IPS-18a (cell line): ENCODE data around the gene CXCL5.
"Not testable (repeated sequence)": the region's sequence is repeated elsewhere in the genome, so short reads cannot be mapped to it uniquely, and the experiment has no call there.

Source experiments
- H3K27ac ChIP-seq: one replicate; pipeline ENCODE4 v1.5.1; 2013; ENCODE audit warnings: low read length
- H3K27me3 ChIP-seq: one replicate; pipeline ENCODE4 v1.6.1; 2013; ENCODE audit warnings: mild to moderate bottlenecking, low read length; ENCODE audit not compliant: control insufficient read depth, insufficient read depth
- H3K36me3 ChIP-seq: one replicate; pipeline ENCODE4 v1.6.1; 2013; ENCODE audit warnings: low read depth, low read length; ENCODE audit not compliant: control insufficient read depth
- H3K4me1 ChIP-seq: one replicate; pipeline ENCODE4 v1.6.1; 2013; ENCODE audit warnings: low read depth, low read length; ENCODE audit not compliant: control insufficient read depth
- H3K4me3 ChIP-seq: one replicate; pipeline ENCODE4 v1.5.1; 2013; ENCODE audit warnings: low read length
- H3K9ac ChIP-seq: one replicate; pipeline ENCODE4 v1.6.1; 2013; ENCODE audit warnings: mild to moderate bottlenecking, low read length, moderate library complexity
- H3K9me3 ChIP-seq: one replicate; pipeline ENCODE4 v1.6.1; 2013; ENCODE audit warnings: low read depth, low read length; ENCODE audit not compliant: control insufficient read depth

Gene CXCL5

DNA sequence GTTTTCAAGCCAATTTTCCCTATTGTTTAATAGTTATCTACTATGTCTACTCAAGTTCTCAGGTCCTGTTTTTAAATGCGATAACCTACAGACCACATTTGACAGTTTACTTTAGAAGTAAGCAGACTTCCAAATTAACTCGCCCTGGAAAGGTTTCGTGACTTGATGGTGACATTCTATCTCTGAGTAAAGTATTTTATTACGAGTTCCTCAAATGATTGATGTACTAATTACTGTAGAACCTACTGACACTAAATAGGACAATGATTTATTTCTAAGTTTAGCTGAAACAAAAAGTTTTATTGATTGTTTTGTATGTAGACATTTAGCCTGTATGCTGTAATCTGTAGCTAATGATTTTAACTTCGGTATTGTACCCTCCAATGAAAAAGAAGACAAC is 8.5 kb downstream of the CXCL5 start:
- no peak overlapping the region for H3K4me3 ChIP-seq
- H3K27ac ChIP-seq, result no peak overlapping the region
- H3K4me1 ChIP-seq, result peaks cover 22% of the 10 kb centered on the region
- H3K36me3 ChIP-seq, result no peaks in the 10 kb centered on the region
- H3K27me3 ChIP-seq, result no peaks in the 10 kb centered on the region
- no peak overlapping the region for H3K9ac ChIP-seq
- no peaks in the 10 kb centered on the region for H3K9me3 ChIP-seq

DNA sequence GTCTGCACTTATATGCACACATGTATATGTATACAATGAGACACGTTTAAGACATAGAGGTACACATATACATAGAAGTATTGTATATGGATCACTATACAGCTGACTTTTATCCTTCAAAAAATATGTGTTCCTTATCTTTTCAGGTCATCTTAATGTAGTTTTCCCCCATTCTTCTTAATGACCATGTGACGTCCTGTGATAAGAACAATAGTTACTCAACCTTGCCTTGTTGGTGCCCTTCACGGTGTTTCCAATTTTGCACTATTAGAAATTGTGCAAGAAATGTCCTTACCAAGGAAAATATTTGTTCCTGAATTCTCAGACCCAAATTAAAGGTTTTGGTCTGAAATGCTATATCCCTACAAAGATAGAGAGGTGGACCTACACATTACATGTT is 9.4 kb downstream of the CXCL5 start:
- peaks cover 27% of the 10 kb centered on the region for H3K4me1 ChIP-seq
- no peaks in the 10 kb centered on the region for H3K27me3 ChIP-seq
- H3K9ac ChIP-seq, result no peak overlapping the region
- no peaks in the 10 kb centered on the region for H3K36me3 ChIP-seq
- no peak overlapping the region for H3K27ac ChIP-seq
- H3K4me3 ChIP-seq, result no peak overlapping the region
- H3K9me3 ChIP-seq, result no peaks in the 10 kb centered on the region

DNA sequence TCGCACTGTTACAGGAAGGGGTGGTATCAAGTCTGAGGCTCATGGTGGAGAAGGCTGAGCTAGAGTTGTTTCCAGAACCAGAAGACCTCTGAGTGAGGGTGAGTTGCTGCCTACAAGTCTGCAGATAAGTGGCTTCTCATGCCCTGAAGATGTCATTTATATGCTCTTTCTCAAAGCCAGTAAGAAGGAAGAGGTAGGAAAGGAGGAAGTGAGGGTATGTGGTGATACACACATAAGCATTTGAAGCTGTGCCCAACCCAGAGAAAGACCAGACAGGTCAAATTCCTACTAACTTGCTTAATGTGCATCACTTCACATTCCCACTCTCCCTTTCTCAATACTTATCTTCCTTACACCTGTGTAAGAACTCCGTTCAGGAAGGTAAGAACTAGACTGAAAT is 10.4 kb downstream of the CXCL5 start, which contains the start of gene PPBP:
TSS of gene PPBP (minus strand) at position 130 of the 400 bp plus-strand sequence. CDS start at position 43, 87 bp downstream.
- no peak within 1 kb of the TSS for H3K4me3 ChIP-seq
- no peaks in the 10 kb centered on the region for H3K27me3 ChIP-seq
- H3K9me3 ChIP-seq, result no peaks in the 10 kb centered on the region
- H3K4me1 ChIP-seq, result peaks cover 27% of the 10 kb centered on the region
- no peaks in the 10 kb centered on the region for H3K36me3 ChIP-seq
- peak within 1 kb of the TSS; percentile 11 for H3K27ac ChIP-seq
- H3K9ac ChIP-seq, result no peak within 1 kb of the TSS

- Histone ChIP-seq H3K4me3 (peak overlapping the region; percentile 2), H3K4me1 (peaks cover 32% of the 10 kb centered on the region), H3K9ac (no peak overlapping the region), H3K27ac (peak overlapping the region; percentile 50), H3K36me3 (no peaks in the 10 kb centered on the region), H3K9me3 (no peaks in the 10 kb centered on the region), H3K27me3 (no peaks in the 10 kb centered on the region)
Observed at GRCh38 chr4:73985528-73985852, 13.0 kb downstream of the CXCL5 start.

DNA sequence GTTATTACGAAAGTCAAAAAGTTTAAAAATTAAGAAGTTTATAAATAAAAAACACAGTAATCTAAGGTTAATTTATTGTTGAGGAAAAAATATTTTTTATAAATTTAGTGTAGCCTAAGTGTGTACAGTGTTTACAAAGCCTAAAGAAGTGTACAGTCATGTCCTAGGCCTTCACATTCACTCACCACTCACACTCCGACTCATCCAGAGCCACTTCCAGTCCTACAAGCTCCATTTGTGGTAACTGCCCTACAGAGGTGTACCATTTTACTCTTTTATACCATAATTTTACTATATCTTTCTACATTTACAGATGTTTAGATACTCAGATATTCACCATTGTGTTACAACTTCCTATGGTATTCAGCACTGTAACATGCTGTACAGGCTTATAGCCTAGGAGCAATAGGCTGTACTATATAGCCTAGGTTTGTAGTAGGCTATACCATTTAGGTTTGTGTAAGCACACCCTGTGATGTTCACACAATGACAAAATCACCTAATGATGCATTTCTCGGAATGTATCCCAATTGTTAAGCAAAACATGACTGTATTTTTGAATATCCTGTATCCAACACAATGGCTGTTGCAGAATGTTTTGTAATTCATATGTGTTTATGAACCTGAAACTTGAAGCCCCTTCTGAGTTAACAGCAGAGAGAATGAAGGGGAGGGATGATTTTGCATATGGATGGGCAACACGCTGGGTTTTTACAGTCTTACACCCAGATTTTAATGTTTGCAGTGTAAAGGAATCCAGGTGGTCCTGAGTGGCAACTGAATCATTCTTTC is 13.5 kb downstream of the CXCL5 start:
- Histone ChIP-seq H3K4me1 (peaks cover 26% of the 10 kb centered on the region), H3K9ac (no peak overlapping the region), H3K36me3 (no peaks in the 10 kb centered on the region), H3K4me3 (peak overlapping the region; percentile 2), H3K9me3 (no peaks in the 10 kb centered on the region), H3K27me3 (no peaks in the 10 kb centered on the region), H3K27ac (peak overlapping the region; percentile 79)

DNA sequence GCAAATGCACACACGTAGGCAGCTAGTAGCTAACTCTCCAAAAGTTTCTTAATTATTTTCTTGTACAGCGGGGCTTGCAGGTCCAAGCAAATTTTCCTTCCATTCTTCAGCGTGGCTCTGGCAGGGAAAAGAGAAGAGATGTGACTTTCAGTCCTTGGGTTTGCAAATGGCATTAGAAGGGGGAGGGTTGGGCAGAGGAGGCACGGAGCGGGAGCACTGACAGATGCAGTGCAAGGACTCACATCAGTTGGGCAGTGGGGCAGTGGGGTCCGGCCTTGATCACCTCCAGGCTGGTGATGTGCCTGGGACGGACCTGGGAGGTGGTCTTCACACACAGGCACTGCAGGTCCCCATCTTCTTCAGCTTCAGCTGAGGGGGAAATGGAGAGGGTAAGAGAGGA is 17.3 kb downstream of the CXCL5 start:
- H3K27me3 ChIP-seq, H3K27ac ChIP-seq, H3K36me3 ChIP-seq, H3K9ac ChIP-seq, H3K9me3 ChIP-seq, H3K4me3 ChIP-seq: not testable (repeated sequence)
- peaks cover 24% of the 10 kb centered on the region for H3K4me1 ChIP-seq

DNA sequence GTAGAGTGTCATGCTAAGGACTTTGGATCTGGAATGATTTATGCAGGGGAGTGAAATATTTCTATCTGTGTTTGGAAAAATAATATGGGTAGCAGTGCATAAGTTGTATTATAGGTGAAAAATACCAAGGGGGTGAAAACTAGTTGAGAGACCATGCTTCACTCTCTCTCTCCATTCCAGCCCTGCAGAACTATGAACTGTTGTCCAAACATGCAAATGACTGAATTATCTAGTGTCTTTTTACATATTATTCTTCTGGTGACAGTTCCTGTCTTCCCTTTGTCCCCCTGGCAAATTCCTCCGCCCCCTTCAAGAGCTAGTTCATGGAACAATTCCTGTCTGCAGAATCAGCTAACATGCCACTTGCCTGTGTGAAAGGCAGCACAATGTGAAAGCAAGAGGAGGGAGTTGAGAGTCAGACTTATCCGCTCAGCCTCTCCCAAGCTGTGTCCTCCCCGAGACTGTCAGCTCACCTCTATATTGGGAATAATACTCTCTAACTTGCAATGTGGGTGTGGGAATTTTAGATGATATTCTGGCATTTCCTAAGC is 19.0 kb downstream of the CXCL5 start:
- Histone ChIP-seq H3K9me3 (no peaks in the 10 kb centered on the region), H3K27ac (no peak overlapping the region), H3K9ac (no peak overlapping the region), H3K4me1 (peaks cover 10% of the 10 kb centered on the region), H3K36me3 (no peaks in the 10 kb centered on the region), H3K27me3 (no peaks in the 10 kb centered on the region), H3K4me3 (no peak overlapping the region)

DNA sequence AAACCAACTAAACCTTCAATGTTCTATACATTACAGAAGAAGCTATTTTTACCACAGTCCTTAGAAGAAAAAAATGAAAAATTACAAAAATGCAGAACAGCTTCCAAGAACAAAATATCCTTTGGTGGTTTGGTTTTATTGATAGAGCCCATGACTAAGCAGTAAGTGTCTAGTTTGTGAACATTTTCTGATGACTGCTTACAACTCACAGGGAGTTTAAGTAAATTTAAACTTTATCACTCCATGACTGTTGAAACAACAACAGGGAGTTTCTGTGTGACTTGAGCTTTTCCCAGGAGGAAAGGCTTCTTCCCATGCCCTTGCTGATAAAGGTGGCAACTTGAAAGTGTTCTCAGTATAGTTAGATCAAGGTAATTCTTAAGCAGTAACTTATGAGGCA is 19.6 kb downstream of the CXCL5 start:
- Histone ChIP-seq H3K27me3 (no peaks in the 10 kb centered on the region), H3K9me3 (no peaks in the 10 kb centered on the region), H3K36me3 (no peaks in the 10 kb centered on the region), H3K4me1 (peaks cover 7% of the 10 kb centered on the region), H3K4me3 (no peak overlapping the region), H3K27ac (no peak overlapping the region), H3K9ac (no peak overlapping the region)

- H3K27me3 ChIP-seq, result no peaks in the 10 kb centered on the region
- H3K4me3 ChIP-seq, result no peak overlapping the region
- H3K36me3 ChIP-seq, result no peaks in the 10 kb centered on the region
- no peaks in the 10 kb centered on the region for H3K9me3 ChIP-seq
- H3K4me1 ChIP-seq, result no peaks in the 10 kb centered on the region
- no peak overlapping the region for H3K27ac ChIP-seq
- no peak overlapping the region for H3K9ac ChIP-seq
Observed at GRCh38 chr4:73976716-73977115, 21.8 kb downstream of the CXCL5 start.

DNA sequence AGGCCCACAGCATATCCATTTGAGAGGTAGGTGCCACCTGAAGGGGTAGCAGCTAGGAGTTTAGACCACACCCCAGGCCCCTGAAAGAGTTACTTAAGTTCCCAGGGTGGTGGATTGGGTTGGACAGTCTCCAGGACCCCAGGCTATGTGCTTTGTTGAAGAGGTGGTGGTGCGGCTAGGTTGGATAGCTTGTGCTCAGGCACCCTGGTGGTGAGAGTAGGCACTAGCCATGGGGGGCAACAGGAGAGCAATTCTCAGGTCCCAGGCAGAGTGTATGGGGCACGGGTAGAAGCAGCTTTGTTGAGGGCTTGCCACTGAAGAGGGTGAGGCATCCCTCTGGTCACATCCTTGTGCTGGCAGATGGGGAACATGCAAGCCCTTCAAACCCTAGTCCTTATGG is 22.3 kb downstream of the CXCL5 start:
- Histone ChIP-seq H3K9ac (no peak overlapping the region), H3K4me1 (no peaks in the 10 kb centered on the region), H3K27me3 (no peaks in the 10 kb centered on the region), H3K27ac (no peak overlapping the region), H3K36me3 (no peaks in the 10 kb centered on the region), H3K4me3 (no peak overlapping the region), H3K9me3 (peaks cover 3% of the 10 kb centered on the region)

DNA sequence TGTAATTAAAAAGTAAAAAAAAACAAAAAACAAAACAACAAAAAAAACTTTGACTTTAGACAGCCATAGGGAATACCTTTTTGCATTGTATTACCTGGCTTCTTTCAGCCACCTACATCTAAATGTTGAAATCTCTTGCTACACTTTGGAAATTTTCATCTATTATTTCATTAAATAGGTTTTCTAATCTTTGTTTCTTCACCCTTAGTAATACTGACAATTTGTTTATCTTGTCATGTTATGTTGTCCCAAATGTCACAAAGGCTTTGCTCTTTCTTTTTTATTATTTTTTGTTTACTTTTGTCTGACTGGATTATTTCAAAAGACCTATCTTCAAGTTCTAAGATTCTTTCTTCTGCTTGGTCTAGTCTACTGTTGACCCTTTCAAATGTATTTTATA is 24.1 kb downstream of the CXCL5 start:
- Histone ChIP-seq H3K4me3 (no peak overlapping the region), H3K36me3 (no peaks in the 10 kb centered on the region), H3K9ac (no peak overlapping the region), H3K27ac (no peak overlapping the region), H3K9me3 (peaks cover 5% of the 10 kb centered on the region), H3K27me3 (no peaks in the 10 kb centered on the region), H3K4me1 (no peaks in the 10 kb centered on the region)

DNA sequence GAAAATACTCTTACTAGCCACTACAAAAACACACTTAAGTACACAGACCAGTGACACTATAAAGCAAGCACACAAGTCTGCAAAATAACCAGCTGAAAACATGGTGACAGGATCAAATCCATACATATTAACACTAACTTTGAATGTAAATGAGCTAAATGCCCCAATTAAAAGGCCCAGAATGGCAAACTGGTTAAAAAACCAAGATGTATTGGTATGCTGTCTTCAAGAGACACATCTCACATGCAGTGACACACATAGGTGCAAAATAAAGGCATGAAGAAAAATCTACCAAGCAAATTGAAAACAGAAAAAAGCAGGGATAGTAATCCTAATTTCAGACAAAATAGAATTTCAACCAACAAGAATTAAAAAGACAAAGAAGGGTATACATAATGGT is 27.5 kb downstream of the CXCL5 start:
- H3K9ac ChIP-seq, result no peak overlapping the region
- H3K27me3 ChIP-seq, result no peaks in the 10 kb centered on the region
- no peak overlapping the region for H3K4me3 ChIP-seq
- H3K27ac ChIP-seq, result no peak overlapping the region
- H3K4me1 ChIP-seq, result no peaks in the 10 kb centered on the region
- no peaks in the 10 kb centered on the region for H3K36me3 ChIP-seq
- peaks cover 5% of the 10 kb centered on the region for H3K9me3 ChIP-seq
